IPS-18a (cell line): ENCODE measurements around the gene TNFRSF21.

Source experiments
- H3K27ac ChIP-seq: one replicate; pipeline ENCODE4 v1.5.1; 2013; ENCODE audit warnings: low read length
- H3K27me3 ChIP-seq: one replicate; pipeline ENCODE4 v1.6.1; 2013; ENCODE audit warnings: mild to moderate bottlenecking, low read length; ENCODE audit not compliant: control insufficient read depth, insufficient read depth
- H3K36me3 ChIP-seq: one replicate; pipeline ENCODE4 v1.6.1; 2013; ENCODE audit warnings: low read depth, low read length; ENCODE audit not compliant: control insufficient read depth
- H3K4me1 ChIP-seq: one replicate; pipeline ENCODE4 v1.6.1; 2013; ENCODE audit warnings: low read depth, low read length; ENCODE audit not compliant: control insufficient read depth
- H3K4me3 ChIP-seq: one replicate; pipeline ENCODE4 v1.5.1; 2013; ENCODE audit warnings: low read length
- H3K9ac ChIP-seq: one replicate; pipeline ENCODE4 v1.6.1; 2013; ENCODE audit warnings: mild to moderate bottlenecking, low read length, moderate library complexity
- H3K9me3 ChIP-seq: one replicate; pipeline ENCODE4 v1.6.1; 2013; ENCODE audit warnings: low read depth, low read length; ENCODE audit not compliant: control insufficient read depth

Gene TNFRSF21

GRCh38 chr6:47261191-47261590 lies 48.5 kb downstream of the TNFRSF21 start:
- Histone ChIP-seq H3K4me1 (peaks cover under 1% of the 10 kb centered on the region), H3K27ac (no peak overlapping the region), H3K36me3 (no peaks in the 10 kb centered on the region), H3K9me3 (no peaks in the 10 kb centered on the region), H3K27me3 (no peaks in the 10 kb centered on the region), H3K4me3 (no peak overlapping the region), H3K9ac (no peak overlapping the region)

GRCh38 chr6:47260021-47260420 lies 49.7 kb downstream of the TNFRSF21 start:
- Histone ChIP-seq H3K36me3 (peaks cover 2% of the 10 kb centered on the region), H3K27me3 (no peaks in the 10 kb centered on the region), H3K4me1 (no peaks in the 10 kb centered on the region), H3K9ac (no peak overlapping the region), H3K27ac (no peak overlapping the region), H3K4me3 (no peak overlapping the region), H3K9me3 (no peaks in the 10 kb centered on the region)

GRCh38 chr6:47258724-47259347 lies 50.9 kb downstream of the TNFRSF21 start:
- Histone ChIP-seq H3K9me3 (no peaks in the 10 kb centered on the region), H3K9ac (no peak overlapping the region), H3K4me3 (no peak overlapping the region), H3K27ac (no peak overlapping the region), H3K36me3 (peaks cover 8% of the 10 kb centered on the region), H3K4me1 (no peaks in the 10 kb centered on the region), H3K27me3 (no peaks in the 10 kb centered on the region)

DNA sequence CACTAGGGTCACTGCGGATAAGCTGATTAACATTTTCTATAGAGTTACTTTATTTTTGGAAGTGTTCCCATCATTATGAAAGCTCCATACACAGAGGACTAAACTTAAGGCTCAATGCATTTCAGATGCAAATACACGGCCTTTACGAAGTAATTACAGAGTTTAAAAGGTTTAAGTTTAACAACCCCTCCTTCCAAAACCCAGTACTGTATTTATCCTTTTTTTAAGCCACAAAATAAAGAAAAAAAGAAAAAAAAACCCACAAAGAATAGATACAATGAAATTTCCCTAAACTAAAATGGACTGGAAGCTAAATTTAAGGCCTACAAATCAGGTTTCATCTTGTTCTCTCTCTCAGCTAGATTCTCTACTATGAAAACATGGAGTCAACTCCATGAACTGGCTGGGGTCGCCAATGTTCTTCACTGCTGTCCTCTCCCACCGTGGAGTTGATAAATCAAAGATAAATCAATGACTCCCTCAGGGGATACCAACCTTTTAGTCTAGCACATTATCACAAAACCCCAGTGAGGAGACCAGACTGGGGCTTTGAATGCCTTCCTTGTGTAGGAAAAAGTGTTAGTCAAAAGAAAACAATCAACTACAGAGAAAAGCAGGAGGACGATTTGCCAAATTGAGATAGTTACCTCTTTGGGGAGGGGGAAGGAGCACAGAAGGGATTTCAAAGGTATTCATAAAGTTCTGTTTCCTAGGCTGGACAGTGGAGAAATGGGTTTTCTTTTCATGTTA lies 52.5 kb downstream of the TNFRSF21 start:
- H3K27ac ChIP-seq, result no peak overlapping the region

DNA sequence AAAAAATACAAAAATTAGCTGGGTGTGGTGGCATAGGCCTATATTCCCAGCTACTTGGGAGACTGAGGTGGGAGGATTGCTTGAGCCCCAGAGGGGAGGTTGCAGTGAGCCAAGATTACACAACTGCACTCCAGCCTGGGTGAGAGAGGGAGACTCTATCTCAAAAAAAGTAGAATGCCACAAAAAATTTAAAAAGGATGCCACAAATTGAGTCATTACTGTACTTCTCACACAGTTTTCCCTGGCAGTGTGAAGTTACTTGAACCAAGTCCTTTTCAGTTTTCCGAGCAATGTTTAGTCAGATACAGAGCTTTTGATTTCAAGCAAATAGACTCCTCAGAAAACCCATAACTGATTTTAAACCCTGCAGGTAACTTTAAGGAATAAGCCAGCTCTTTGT lies 53.3 kb downstream of the TNFRSF21 start:
- Histone ChIP-seq H3K4me1 (no peaks in the 10 kb centered on the region), H3K9ac (no peak overlapping the region), H3K36me3 (peaks cover 24% of the 10 kb centered on the region), H3K4me3 (no peak overlapping the region), H3K27me3 (no peaks in the 10 kb centered on the region), H3K9me3 (no peaks in the 10 kb centered on the region), H3K27ac (no peak overlapping the region)

More for the DNA sequence above, 52.5 kb downstream of the TNFRSF21 start:
- H3K9ac ChIP-seq, result no peak overlapping the region
- H3K4me3 ChIP-seq, result no peak overlapping the region
- H3K27me3 ChIP-seq, result no peaks in the 10 kb centered on the region
- no peaks in the 10 kb centered on the region for H3K4me1 ChIP-seq
- no peaks in the 10 kb centered on the region for H3K9me3 ChIP-seq
- peaks cover 16% of the 10 kb centered on the region for H3K36me3 ChIP-seq

DNA sequence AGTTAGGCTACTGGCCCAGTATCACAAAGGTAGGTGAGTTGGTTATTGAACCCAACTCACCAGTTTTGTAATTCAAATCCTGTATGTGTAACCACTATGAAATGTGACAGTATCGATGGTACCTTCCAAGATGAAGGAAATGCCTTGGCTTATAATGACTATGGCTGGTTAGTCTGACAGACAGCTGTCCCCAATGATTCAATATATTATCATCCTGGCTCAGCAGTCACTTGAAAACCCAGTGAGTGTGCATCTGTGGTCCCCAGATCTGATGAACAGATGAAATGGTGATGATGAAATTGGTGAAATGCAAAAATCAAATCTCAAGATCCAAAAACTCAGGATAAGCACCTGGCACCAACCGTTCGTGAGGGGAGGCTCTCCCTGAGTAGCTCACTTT lies 54.8 kb downstream of the TNFRSF21 start:
- no peak overlapping the region for H3K27ac ChIP-seq
- H3K4me1 ChIP-seq, result no peaks in the 10 kb centered on the region
- no peaks in the 10 kb centered on the region for H3K9me3 ChIP-seq
- H3K27me3 ChIP-seq, result no peaks in the 10 kb centered on the region
- H3K4me3 ChIP-seq, result no peak overlapping the region
- H3K36me3 ChIP-seq, result peaks cover 26% of the 10 kb centered on the region
- H3K9ac ChIP-seq, result no peak overlapping the region

- Histone ChIP-seq H3K36me3 (peaks cover 26% of the 10 kb centered on the region), H3K9ac (no peak overlapping the region), H3K4me3 (no peak overlapping the region), H3K9me3 (no peaks in the 10 kb centered on the region), H3K4me1 (no peaks in the 10 kb centered on the region), H3K27ac (no peak overlapping the region), H3K27me3 (no peaks in the 10 kb centered on the region)
Measured at GRCh38 chr6:47254051-47254450, 55.7 kb downstream of the TNFRSF21 start.

- H3K9ac ChIP-seq, result no peak overlapping the region
- no peaks in the 10 kb centered on the region for H3K9me3 ChIP-seq
- H3K27ac ChIP-seq, result no peak overlapping the region
- H3K36me3 ChIP-seq, result peaks cover 26% of the 10 kb centered on the region
- H3K4me1 ChIP-seq, result no peaks in the 10 kb centered on the region
- H3K4me3 ChIP-seq, result no peak overlapping the region
- H3K27me3 ChIP-seq, result no peaks in the 10 kb centered on the region
Measured at GRCh38 chr6:47253136-47253535, 56.6 kb downstream of the TNFRSF21 start.

DNA sequence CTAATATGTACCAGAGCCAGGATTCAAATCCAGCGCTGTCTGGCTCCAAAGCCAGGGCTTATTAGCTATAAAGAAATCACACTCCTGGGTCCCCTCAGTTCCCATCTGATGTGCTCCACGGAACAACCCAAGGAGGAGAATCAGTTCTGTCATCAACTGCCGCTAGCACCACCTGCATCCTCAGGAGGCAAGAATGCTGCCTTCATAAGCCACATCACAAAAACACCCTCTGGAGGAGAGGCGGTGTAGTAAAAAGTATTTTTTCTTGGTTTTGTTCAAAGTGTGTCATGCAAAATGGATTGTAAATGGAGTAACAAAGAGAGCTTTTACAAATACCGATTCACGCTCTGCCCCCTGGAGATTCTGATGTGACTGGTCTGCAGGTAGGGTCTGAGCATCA lies 57.1 kb downstream of the TNFRSF21 start:
- H3K9me3 ChIP-seq, result no peaks in the 10 kb centered on the region
- no peaks in the 10 kb centered on the region for H3K4me1 ChIP-seq
- H3K27ac ChIP-seq, result no peak overlapping the region
- H3K4me3 ChIP-seq, result no peak overlapping the region
- no peak overlapping the region for H3K9ac ChIP-seq
- peaks cover 26% of the 10 kb centered on the region for H3K36me3 ChIP-seq
- H3K27me3 ChIP-seq, result no peaks in the 10 kb centered on the region

- no peak overlapping the region for H3K27ac ChIP-seq
- no peak overlapping the region for H3K4me3 ChIP-seq
- H3K9ac ChIP-seq, result no peak overlapping the region
- peaks cover 5% of the 10 kb centered on the region for H3K4me1 ChIP-seq
- no peaks in the 10 kb centered on the region for H3K27me3 ChIP-seq
- H3K9me3 ChIP-seq, result no peaks in the 10 kb centered on the region
- peaks cover 26% of the 10 kb centered on the region for H3K36me3 ChIP-seq
Measured at GRCh38 chr6:47251396-47251795, 58.3 kb downstream of the TNFRSF21 start.

DNA sequence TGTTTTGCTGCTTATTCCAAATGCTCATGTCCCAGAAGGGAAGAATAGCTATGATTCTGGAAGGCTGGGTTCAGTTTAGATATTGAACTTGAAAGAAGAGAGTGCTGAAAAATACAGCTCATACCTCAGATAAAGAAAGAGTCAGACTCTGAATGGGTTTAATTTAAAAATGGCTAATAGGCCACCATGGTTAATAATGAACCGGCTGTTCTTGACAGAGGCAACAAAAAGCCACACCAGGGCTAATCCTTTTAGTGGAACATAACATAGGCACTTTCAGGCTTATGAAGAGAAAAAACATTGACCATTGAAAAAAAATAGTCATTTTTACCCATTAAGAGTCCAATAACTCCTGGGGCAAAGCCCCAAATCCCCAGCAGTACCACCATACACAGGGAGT lies 59.4 kb downstream of the TNFRSF21 start:
- H3K36me3 ChIP-seq, result peaks cover 26% of the 10 kb centered on the region
- H3K4me3 ChIP-seq, result no peak overlapping the region
- H3K9ac ChIP-seq, result no peak overlapping the region
- H3K27me3 ChIP-seq, result no peaks in the 10 kb centered on the region
- peaks cover 5% of the 10 kb centered on the region for H3K4me1 ChIP-seq
- no peaks in the 10 kb centered on the region for H3K9me3 ChIP-seq
- H3K27ac ChIP-seq, result no peak overlapping the region

DNA sequence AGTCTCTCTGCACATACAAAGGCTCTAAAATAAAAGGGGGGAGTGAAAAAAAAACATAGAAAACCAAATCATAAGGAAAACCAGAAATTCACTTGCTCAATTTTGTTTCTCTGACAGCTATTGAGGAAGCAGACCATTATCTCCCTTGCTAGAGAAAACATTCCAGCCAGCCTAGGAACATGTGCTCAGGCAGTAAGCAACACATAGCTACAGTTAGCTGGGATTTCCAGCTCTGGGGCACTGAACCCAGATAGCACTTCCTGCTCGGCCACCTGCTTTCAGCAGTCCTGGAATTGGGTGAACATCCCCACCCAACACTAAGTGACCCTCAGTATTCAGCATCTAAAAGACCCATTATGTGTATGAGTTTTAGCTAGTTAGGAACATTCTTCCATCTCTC lies 61.3 kb downstream of the TNFRSF21 start:
- H3K4me3 ChIP-seq, result no peak overlapping the region
- H3K4me1 ChIP-seq, result peaks cover 5% of the 10 kb centered on the region
- no peak overlapping the region for H3K27ac ChIP-seq
- H3K36me3 ChIP-seq, result peaks cover 17% of the 10 kb centered on the region
- H3K9me3 ChIP-seq, result no peaks in the 10 kb centered on the region
- no peaks in the 10 kb centered on the region for H3K27me3 ChIP-seq
- H3K9ac ChIP-seq, result no peak overlapping the region
